EH (cell line): Measurements from ENCODE around the gene NCR2.

Source experiments
- DNase-seq: peaks from one replicate; pipeline ENCODE4 v3.0.0-alpha.2; 2015; ENCODE audit warnings: low read depth

NCR2 gene

GRCh38 chr6:41359617-41360313 is 24.4 kb downstream of the NCR2 start:
- no peak for DNase-seq

GRCh38 chr6:41360314-41360685 is 24.9 kb downstream of the NCR2 start:
- DNase-seq: no peak

- no peak for DNase-seq
Observed at GRCh38 chr6:41366150-41366549, 30.7 kb downstream of the NCR2 start.

GRCh38 chr6:41367061-41367460 is 31.7 kb downstream of the NCR2 start:
- no peak for DNase-seq

- peak; percentile 66 for DNase-seq
Observed at GRCh38 chr6:41367700-41368099, 32.3 kb downstream of the NCR2 start.

GRCh38 chr6:41370488-41371111 is 35.2 kb downstream of the NCR2 start:
- DNase-seq: peak; percentile 78

GRCh38 chr6:41371461-41371991 is 36.1 kb downstream of the NCR2 start:
- DNase-seq: peak; percentile 65

- peak; percentile 41 for DNase-seq
Observed at GRCh38 chr6:41371992-41372831, 36.8 kb downstream of the NCR2 start.

GRCh38 chr6:41372832-41373626 is 37.6 kb downstream of the NCR2 start:
- no peak for DNase-seq

GRCh38 chr6:41373627-41373918 is 38.2 kb downstream of the NCR2 start:
- no peak for DNase-seq

- DNase-seq: peak; percentile 11
Observed at GRCh38 chr6:41373919-41374617, 38.7 kb downstream of the NCR2 start.

GRCh38 chr6:41374618-41375590 is 39.5 kb downstream of the NCR2 start:
- no peak for DNase-seq

GRCh38 chr6:41375598-41376151 is 40.3 kb downstream of the NCR2 start:
- no peak for DNase-seq

- no peak for DNase-seq
Observed at GRCh38 chr6:41376176-41376575, 40.8 kb downstream of the NCR2 start.

GRCh38 chr6:41377071-41377470 is 41.7 kb downstream of the NCR2 start:
- DNase-seq: no peak

- no peak for DNase-seq
Observed at GRCh38 chr6:41379306-41379705, 43.9 kb downstream of the NCR2 start.

GRCh38 chr6:41386594-41386993 is 51.2 kb downstream of the NCR2 start:
- no peak for DNase-seq

- DNase-seq: no peak
Observed at GRCh38 chr6:41392246-41392645, 56.8 kb downstream of the NCR2 start.

GRCh38 chr6:41396335-41396734 is 60.9 kb downstream of the NCR2 start:
- no peak for DNase-seq

GRCh38 chr6:41399424-41399823 is 64.0 kb downstream of the NCR2 start:
- DNase-seq: no peak
